Testis (tissue), 3 donors: ENCODE data around the gene SH3BP4. TPM values are rescaled to one million over a fixed set of nuclear protein-coding genes. Genes with fewer than 3 reads are reported as not detected.

Experiments
- DNase-seq: peaks from one replicate; pipeline ENCODE4 v3.0.0-alpha.2; 2019
- H3K27ac ChIP-seq, 2 donors: fragments of 200-600 bp; sonication (generic); one replicate each; pipeline ENCODE4 v1.5.1; 2019
- H3K27me3 ChIP-seq: fragments of 200-600 bp; sonication (generic); one replicate; pipeline ENCODE4 v1.5.1; 2019
- H3K36me3 ChIP-seq: fragments of 200-600 bp; sonication (generic); one replicate; pipeline ENCODE4 v1.5.1; 2017; ENCODE audit warnings: low read depth; ENCODE audit errors: missing control alignments
- H3K4me1 ChIP-seq: fragments of 200-600 bp; sonication (generic); one replicate; pipeline ENCODE4 v1.5.1; 2019
- H3K4me3 ChIP-seq, 2 donors: fragments of 200-600 bp; sonication (generic); one replicate each; pipeline ENCODE4 v1.5.1; 2017 to 2019
- H3K9me3 ChIP-seq: fragments of 200-600 bp; sonication (generic); one replicate; pipeline ENCODE4 v1.5.1; 2017
- POLR2A ChIP-seq: fragments of 450-650 bp; IDR thresholded peaks from one replicate; pipeline ENCODE4 v1.6.1; 2017; ENCODE audit warnings: antibody characterized with exemption, mild to moderate bottlenecking, moderate library complexity
- WGBS, 2 donors: methylation state at CpG; one replicate each; pipeline ENCODE4 v1.1.5; 2018; 5-methylcytosine and 5-hydroxymethylcytosine counted together
- intact Hi-C: fragments of 100-400 bp; cut with DNase I; formaldehyde crosslinking; loops from one replicate; pipeline ENCODE4 v1.15.1; 2023; ENCODE audit warnings: low total_unique reads
- polyA plus RNA-seq: library from polyadenylated mRNA; stranded (reverse); fragments of 350-450 nt; fragmentation: Illumina TruSeq; extraction: RNeasy Lipid Tissue Mini Kit (QIAGEN cat#74804); gene quantifications from one replicate; pipeline ENCODE4 v1.2.3, GENCODE V29; 2014; ENCODE audit warnings: low read depth, low replicate concordance; ENCODE audit not compliant: insufficient read depth
- total RNA-seq, 2 donors: library from RNA; depleted of rRNA; stranded (reverse); fragments of >200 nt; gene quantifications; one replicate each; pipeline ENCODE4 v1.2.3, GENCODE V29; 2016
- TF ChIP-seq, protein P1 (sequence below), 3 experiments: fragments of 450-650 bp in 2 of 3; fragments of 200-600 bp in 1 of 3; sonication (generic) in 1 of 3; IDR thresholded peaks; one replicate each; pipeline ENCODE4 v1.5.1; 2016 to 2019; ENCODE audit warnings: antibody characterized with exemption in 3 of 3, mild to moderate bottlenecking in 2 of 3, moderate library complexity in 1 of 3

The SH3BP4 gene
- total and polyA plus RNA-seq, 3 donors from 2014 or later = 33.3 to 88.5 (median 64.4) TPM

DNA sequence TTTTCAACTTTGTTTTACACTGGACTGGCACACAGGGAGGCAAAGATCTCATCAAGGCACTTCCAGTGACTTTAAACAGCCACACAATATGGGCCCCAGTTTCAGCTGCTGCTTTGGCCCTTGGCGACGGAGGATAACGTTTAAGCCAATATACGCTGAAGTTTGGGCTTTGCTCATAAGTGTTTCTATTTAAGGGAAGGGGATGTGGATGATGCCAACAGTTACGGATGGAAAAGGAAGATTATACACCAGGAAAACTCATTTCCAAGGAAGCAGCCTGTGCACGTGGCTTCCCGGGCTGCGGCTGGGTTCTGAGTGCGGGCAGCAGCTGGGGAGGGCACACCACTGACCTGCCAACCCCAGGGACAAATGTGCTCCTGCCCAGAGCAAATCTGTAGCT, 151.1 kb downstream of the SH3BP4 start:
- Histone ChIP-seq H3K27me3 (no peaks in the 10 kb centered on the region), H3K27ac (no peak overlapping the region), H3K4me1 (no peaks in the 10 kb centered on the region), H3K36me3 (no peaks in the 10 kb centered on the region), H3K9me3 (no peaks in the 10 kb centered on the region), H3K4me3 (no peak overlapping the region)
- WGBS, 2 donors = 81 to 86% methylated on average over 9 of the region's 9 CpGs
- no peak for DNase-seq
- intact Hi-C loops = no loop called here
- TF ChIP-seq POLR2A = no peak
- TF ChIP-seq, protein P1, sequence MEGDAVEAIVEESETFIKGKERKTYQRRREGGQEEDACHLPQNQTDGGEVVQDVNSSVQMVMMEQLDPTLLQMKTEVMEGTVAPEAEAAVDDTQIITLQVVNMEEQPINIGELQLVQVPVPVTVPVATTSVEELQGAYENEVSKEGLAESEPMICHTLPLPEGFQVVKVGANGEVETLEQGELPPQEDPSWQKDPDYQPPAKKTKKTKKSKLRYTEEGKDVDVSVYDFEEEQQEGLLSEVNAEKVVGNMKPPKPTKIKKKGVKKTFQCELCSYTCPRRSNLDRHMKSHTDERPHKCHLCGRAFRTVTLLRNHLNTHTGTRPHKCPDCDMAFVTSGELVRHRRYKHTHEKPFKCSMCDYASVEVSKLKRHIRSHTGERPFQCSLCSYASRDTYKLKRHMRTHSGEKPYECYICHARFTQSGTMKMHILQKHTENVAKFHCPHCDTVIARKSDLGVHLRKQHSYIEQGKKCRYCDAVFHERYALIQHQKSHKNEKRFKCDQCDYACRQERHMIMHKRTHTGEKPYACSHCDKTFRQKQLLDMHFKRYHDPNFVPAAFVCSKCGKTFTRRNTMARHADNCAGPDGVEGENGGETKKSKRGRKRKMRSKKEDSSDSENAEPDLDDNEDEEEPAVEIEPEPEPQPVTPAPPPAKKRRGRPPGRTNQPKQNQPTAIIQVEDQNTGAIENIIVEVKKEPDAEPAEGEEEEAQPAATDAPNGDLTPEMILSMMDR (IDR thresholded peaks at IDR 0.05) = no peak
